ENCODE measurements around the gene ICAM1.

DNA sequence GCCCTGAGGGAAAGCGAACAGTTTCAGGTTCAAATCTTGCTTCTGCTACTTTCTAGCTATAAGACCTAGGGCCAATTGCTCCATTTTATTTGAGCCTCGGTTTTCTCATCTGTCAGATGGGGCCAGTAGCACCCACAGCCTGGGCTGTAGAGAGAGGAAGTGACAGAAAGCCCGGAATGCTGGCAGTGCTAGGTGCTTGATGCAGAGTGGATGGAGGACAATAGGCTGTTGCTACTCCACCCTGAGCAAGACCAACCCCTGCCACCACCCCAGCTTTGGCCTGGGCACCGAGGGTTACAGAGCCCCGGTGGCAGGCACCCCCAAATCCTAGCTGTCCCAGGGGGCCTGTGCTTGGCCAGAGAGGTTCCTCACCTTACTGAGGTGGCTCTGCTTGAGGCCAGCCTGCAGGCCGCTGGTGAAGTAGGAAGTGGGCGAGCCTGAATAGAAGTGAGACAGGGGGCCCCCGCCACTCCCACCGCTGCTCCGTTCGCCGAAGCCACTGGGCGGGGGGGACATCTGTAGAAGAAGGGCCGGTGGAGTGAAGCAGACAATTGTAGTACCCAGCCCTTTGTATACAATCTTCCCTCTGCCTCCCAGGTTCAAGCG is 47.0 kb downstream of the ICAM1 start:
- TF ChIP-seq SUZ12 (IDR thresholded peaks at IDR 0.05; ENCODE audit: extremely low read depth, insufficient read depth, insufficient read length) (no peak), YY1 (IDR thresholded peaks at IDR 0.05; ENCODE audit: insufficient read depth, insufficient read length) (no peak), ZNF274 (IDR thresholded peaks at IDR 0.05; ENCODE audit: low read depth, low read length) (no peak)
